LNCAP (cell line): ENCODE results near the gene DEGS1.

Experiments used
- CTCF ChIP-seq: fragments of 450-650 bp; IDR thresholded peaks from 2 replicates; pipeline ENCODE4 v1.5.1; 2017; ENCODE audit warnings: mild to moderate bottlenecking

The DEGS1 gene

GRCh38 chr1:224170748-224171478 lies 12.1 kb upstream of the DEGS1 start:
- peak; percentile 66 for TF ChIP-seq CTCF

- TF ChIP-seq CTCF = no peak
Measured at GRCh38 chr1:224172229-224172628, 10.8 kb upstream of the DEGS1 start.

- TF ChIP-seq CTCF = no peak
Measured at GRCh38 chr1:224173523-224173922, 9.5 kb upstream of the DEGS1 start.

GRCh38 chr1:224175617-224176016 lies 7.4 kb upstream of the DEGS1 start:
- TF ChIP-seq CTCF = no peak

- TF ChIP-seq CTCF = no peak
Measured at GRCh38 chr1:224177356-224177999, 5.6 kb upstream of the DEGS1 start.

- TF ChIP-seq CTCF = no peak
Measured at GRCh38 chr1:224178894-224179293, 4.1 kb upstream of the DEGS1 start.

- TF ChIP-seq CTCF = no peak
Measured at GRCh38 chr1:224180783-224181452, 2.1 kb upstream of the DEGS1 start.
